Mesothelial cell of epicardium (in vitro differentiated cells): ENCODE measurements around the gene ARHGEF7. TPM values are rescaled to one million over a fixed set of nuclear protein-coding genes. Genes with fewer than 3 reads are reported as not detected.

Source experiments
- DNase-seq, 2 experiments: peaks; one replicate each; pipeline ENCODE4 v3.0.0; 2021; ENCODE audit warnings: low spot score in 2 of 2; ENCODE audit not compliant: unreplicated experiment in 2 of 2
- H3K27ac Mint-ChIP-seq: 2 replicates; pipeline ENCODE4 v1.8.0; 2021; ENCODE audit warnings: mixed read lengths
- H3K27me3 Mint-ChIP-seq: 2 replicates; pipeline ENCODE4 v1.8.0; 2021; ENCODE audit warnings: low read depth, mixed read lengths
- H3K36me3 Mint-ChIP-seq: 2 replicates; pipeline ENCODE4 v1.8.0; 2021; ENCODE audit warnings: mixed read lengths
- H3K4me1 Mint-ChIP-seq: 2 replicates; pipeline ENCODE4 v1.8.0; 2021; ENCODE audit warnings: mixed read lengths
- H3K4me3 Mint-ChIP-seq: 2 replicates; pipeline ENCODE4 v1.8.0; 2021; ENCODE audit warnings: mild to moderate bottlenecking, moderate library complexity, mixed read lengths
- H3K9me3 Mint-ChIP-seq: 2 replicates; pipeline ENCODE4 v1.8.0; 2021; ENCODE audit warnings: mixed read lengths
- CTCF ChIP-seq: fragments of 200-600 bp; sonication (generic); IDR thresholded peaks from one replicate; pipeline ENCODE4 v1.5.0; 2021; ENCODE audit warnings: antibody characterized with exemption; ENCODE audit not compliant: unreplicated experiment
- total RNA-seq: library from RNA; stranded (reverse); gene quantifications from 3 replicates; pipeline ENCODE4 v1.2.1, GENCODE V29; 2021

Gene ARHGEF7
- total RNA-seq, 1 donor from 2014 or later, result 95.9 TPM

GRCh38 chr13:111319521-111319920, 204.4 kb downstream of the ARHGEF7 start:
- no peaks in the 10 kb centered on the region for H3K27me3 Mint-ChIP-seq
- no peak for TF ChIP-seq CTCF
- H3K36me3 Mint-ChIP-seq, result peaks cover 2% of the 10 kb centered on the region
- peaks cover 9% of the 10 kb centered on the region for H3K4me1 Mint-ChIP-seq
- no peak overlapping the region for H3K4me3 Mint-ChIP-seq
- H3K9me3 Mint-ChIP-seq, result no peaks in the 10 kb centered on the region
- no peak overlapping the region for H3K27ac Mint-ChIP-seq
- DNase-seq, result no peak

- Mint-ChIP-seq H3K36me3 (peaks cover 2% of the 10 kb centered on the region), H3K27me3 (no peaks in the 10 kb centered on the region), H3K9me3 (no peaks in the 10 kb centered on the region), H3K27ac (no peak within 1 kb of the TSS), H3K4me3 (no peak within 1 kb of the TSS), H3K4me1 (peaks cover 5% of the 10 kb centered on the region)
- TF ChIP-seq CTCF, result no peak
- DNase-seq, result no peak
These were observed 205.1 kb downstream of the ARHGEF7 start, which contains the start of gene TEX29 for GRCh38 chr13:111319998-111320911. Gene TEX29, plus strand, starts transcription at chr13:111320642. Its CDS starts 249 bp downstream, at chr13:111320891.

- no peak for TF ChIP-seq CTCF
- DNase-seq, result no peak
These were observed 207.1 kb downstream of the ARHGEF7 start for GRCh38 chr13:111322001-111322915.

GRCh38 chr13:111322916-111323331, 207.8 kb downstream of the ARHGEF7 start:
- no peak overlapping the region for H3K4me3 Mint-ChIP-seq
- no peaks in the 10 kb centered on the region for H3K9me3 Mint-ChIP-seq
- H3K27me3 Mint-ChIP-seq, result no peaks in the 10 kb centered on the region
- no peak overlapping the region for H3K27ac Mint-ChIP-seq
- no peak for DNase-seq
- H3K4me1 Mint-ChIP-seq, result no peaks in the 10 kb centered on the region
- TF ChIP-seq CTCF, result no peak
- no peaks in the 10 kb centered on the region for H3K36me3 Mint-ChIP-seq

More at GRCh38 chr13:111322001-111322915, 207.1 kb downstream of the ARHGEF7 start:
- Mint-ChIP-seq H3K27ac (no peak overlapping the region), H3K4me3 (no peak overlapping the region), H3K9me3 (no peaks in the 10 kb centered on the region), H3K4me1 (no peaks in the 10 kb centered on the region), H3K36me3 (no peaks in the 10 kb centered on the region), H3K27me3 (no peaks in the 10 kb centered on the region)

- Mint-ChIP-seq H3K4me1 (no peaks in the 10 kb centered on the region), H3K4me3 (no peak overlapping the region), H3K9me3 (no peaks in the 10 kb centered on the region), H3K27ac (no peak overlapping the region), H3K36me3 (no peaks in the 10 kb centered on the region), H3K27me3 (no peaks in the 10 kb centered on the region)
- TF ChIP-seq CTCF, result no peak
- DNase-seq, result no peak
These were observed 208.4 kb downstream of the ARHGEF7 start for GRCh38 chr13:111323549-111323948.
